Fibroblast of skin of back (primary cell): ENCODE results near the gene PPFIA3.
"Not testable (repeated sequence)": the region's sequence is repeated elsewhere in the genome, so short reads cannot be mapped to it uniquely, and the experiment has no call there.

Source experiments
- DNase-seq: peaks from one replicate; pipeline ENCODE4 v3.0.0-alpha.2; 2013

Gene PPFIA3

GRCh38 chr19:49125025-49125731 is 5.8 kb downstream of the PPFIA3 start:
- no peak for DNase-seq

GRCh38 chr19:49126575-49126974 is 7.2 kb downstream of the PPFIA3 start:
- no peak for DNase-seq

- not testable (repeated sequence) for DNase-seq
These were observed 7.9 kb downstream of the PPFIA3 start for GRCh38 chr19:49127225-49127624.

GRCh38 chr19:49127674-49128544 is 8.6 kb downstream of the PPFIA3 start:
- DNase-seq = peak; percentile 96

DNA sequence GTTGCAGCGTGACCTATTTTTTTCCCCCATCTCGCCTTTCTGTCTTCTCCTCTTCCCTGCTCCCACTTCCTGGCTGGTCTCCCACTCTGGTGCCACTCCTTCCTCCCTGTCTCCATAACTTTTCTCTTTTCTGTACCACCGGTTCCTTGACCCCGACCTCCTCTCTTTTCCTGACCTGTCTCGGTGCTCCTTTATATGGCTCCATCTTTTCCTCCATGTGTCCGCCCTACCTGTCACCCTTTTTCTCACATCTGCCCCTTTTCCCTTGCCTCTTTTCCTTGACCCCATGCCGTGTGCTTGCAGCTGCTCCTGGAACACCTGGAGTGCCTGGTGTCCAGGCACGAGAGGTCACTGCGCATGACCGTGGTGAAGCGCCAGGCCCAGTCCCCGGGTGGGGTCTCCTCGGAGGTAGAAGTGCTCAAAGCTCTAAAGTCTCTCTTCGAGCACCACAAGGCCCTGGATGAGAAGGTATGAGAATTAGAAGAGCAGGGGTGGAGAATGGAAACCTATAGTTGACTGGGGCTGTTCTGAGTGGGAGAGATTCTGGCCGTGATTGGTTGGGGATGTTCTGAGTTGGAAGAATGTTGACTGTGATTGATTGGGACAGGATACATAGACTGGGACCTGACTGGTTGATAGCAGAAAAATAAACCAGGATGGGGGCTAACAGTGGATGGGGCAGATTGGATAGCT is 9.3 kb downstream of the PPFIA3 start:
- DNase-seq = peak; percentile 13

- peak; percentile 30 for DNase-seq
These were observed 9.9 kb downstream of the PPFIA3 start for GRCh38 chr19:49129238-49129583.

DNA sequence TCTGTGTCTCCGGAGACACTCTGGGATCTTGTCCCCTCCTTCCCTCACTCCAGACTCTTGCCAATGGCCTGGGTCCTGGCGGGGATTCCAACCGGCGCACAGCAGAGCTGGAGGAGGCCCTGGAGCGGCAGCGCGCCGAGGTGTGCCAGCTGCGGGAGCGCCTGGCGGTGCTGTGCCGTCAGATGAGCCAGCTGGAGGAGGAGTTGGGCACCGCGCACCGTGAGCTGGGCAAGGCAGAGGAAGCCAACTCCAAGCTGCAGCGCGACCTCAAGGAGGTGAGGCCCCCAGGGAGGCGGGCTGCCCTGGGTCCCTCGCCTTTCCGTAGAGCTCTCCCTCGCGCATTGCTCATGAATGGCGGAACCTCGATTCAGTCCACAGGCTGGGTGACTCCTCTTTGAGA is 11.0 kb downstream of the PPFIA3 start:
- no peak for DNase-seq

- no peak for DNase-seq
These were observed 13.7 kb downstream of the PPFIA3 start for GRCh38 chr19:49132974-49133609.

DNA sequence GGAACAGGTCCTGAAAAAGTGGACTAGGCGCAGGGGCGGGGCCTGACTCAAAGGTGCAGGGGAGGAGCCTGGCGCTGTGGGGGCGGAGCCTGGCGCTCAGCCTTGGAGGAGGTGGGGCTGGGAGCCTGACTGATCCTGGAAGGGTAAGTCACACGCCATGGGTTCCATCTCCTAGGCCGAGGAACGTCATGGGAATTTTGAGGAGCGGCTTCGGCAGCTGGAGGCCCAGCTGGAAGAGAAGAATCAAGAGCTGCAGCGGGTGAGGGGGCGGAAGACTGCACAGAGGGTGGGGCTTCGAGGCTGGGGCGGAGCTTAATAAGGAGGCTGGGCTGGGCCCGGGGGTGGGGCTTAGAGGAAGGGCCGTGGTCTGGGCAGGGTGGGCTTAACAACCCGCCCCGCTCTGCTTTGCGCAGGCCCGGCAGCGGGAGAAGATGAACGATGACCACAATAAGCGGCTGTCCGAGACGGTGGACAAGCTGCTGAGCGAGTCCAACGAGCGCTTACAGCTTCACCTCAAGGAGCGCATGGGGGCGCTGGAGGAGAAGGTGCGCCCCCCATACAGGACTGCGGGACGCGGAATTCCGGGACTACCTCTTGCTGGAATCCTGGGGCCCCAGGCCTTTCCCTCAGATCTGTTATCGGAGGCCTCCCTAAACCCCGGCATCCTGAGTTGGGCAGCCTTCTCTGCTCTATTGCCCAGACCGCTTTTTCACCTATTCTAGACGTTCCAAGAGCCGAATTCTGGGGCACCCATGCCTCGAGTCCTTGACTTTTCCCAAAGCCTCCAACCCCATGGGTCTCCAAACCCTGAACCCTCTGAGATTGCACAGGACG is 14.5 kb downstream of the PPFIA3 start:
- DNase-seq = no peak

- no peak for DNase-seq
These were observed 16.3 kb downstream of the PPFIA3 start for GRCh38 chr19:49135686-49136085.

- DNase-seq = no peak
These were observed 17.4 kb downstream of the PPFIA3 start for GRCh38 chr19:49136771-49137171.

- DNase-seq = no peak
These were observed 21.6 kb downstream of the PPFIA3 start for GRCh38 chr19:49140951-49141350.

DNA sequence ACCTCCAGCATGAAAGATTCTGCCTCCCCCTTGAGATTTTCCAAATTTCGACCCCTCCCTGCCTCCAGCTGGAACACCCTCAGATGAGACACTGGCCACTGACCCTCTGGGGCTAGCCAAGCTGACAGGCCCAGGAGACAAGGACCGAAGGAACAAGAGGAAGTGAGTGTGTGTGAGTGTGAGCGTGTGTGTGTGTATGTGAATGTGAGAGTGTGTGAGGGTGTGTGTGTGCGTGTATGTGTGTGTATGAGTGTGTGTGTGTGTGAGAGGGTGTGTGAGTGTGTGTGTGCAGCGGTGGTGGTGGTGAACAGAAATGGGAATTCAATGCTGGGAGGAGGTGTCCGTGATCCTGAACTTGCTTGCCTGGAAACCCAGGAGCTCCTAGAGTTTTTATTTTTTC is 22.0 kb downstream of the PPFIA3 start:
- no peak for DNase-seq

DNA sequence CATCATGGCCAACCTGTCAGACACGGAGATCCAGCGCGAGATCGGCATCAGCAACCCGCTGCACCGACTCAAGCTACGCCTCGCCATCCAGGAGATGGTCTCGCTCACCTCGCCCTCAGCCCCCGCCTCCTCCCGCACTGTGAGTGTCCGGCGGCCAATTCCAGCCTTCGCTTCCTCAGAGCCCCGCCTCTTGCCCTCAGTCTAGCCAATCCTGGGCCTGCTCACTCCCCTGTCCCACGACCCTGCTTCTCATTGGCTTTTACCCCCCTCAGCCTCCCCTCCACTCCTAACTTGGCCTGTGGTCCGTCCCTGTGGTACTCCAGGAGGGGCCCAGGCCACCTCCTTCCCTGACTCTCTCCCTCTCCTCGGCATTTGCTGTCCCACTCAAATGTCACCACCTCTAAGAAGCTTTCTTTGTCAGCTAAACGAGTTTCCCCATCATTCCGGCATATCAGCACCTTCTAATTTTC is 23.6 kb downstream of the PPFIA3 start:
- peak; percentile 95 for DNase-seq

DNA sequence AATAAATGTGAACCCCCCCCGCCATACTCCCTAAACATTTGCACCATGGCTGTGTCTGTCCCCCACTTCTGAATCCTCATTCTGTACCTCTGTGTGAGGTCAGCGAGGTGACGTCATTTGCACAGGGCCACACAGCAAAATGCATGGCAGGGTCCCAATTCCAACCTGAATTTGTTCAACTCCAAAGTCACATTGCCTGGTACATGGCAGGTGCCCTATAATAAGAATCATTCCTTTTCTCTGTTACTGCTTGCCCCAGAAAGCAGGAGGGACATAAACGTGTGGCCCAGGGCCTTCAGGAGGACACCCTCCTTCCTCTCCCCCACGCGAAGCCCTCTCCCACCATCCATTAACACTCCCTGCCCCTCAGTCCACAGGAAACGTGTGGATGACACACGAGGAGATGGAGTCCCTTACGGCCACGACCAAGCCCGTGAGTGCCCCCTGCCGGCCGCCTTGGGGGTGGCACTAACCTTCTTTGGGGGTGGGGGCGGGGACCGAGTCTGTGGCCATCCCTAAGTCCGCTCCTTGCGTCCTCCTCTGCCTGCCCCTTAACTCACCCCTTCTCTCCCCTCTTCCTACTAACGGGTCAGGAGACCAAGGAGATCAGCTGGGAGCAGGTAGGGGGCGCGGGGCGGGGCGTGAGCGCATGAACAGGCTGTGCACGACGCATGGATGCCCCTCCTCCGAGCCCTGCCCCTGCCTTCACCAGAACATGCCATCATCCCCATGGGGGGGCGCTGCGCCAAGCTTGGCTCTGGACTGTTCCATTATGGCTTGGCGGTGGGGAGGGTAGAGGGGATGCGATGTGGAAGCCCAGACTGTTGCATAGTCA is 26.4 kb downstream of the PPFIA3 start:
- peak; percentile 80 for DNase-seq

DNA sequence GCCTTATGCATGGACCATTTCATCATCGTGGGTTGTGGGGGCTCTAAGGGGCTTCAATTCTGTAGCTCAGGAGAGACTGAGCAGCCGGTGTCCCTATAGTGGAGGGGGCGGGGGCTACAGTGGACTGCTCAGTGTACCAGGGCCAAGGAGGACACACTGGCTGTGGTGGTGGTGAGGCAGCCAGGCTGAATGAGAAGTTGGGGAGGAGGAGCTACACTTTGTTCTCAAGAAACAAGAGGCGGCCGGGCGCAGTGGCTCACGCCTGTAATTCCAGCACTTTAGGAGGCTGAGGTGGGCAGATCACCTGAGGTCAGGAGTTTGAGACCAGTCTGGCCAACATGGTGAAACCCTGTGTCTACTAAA is 27.0 kb downstream of the PPFIA3 start:
- DNase-seq = not testable (repeated sequence)

GRCh38 chr19:49148044-49148682 is 28.8 kb downstream of the PPFIA3 start:
- no peak for DNase-seq

DNA sequence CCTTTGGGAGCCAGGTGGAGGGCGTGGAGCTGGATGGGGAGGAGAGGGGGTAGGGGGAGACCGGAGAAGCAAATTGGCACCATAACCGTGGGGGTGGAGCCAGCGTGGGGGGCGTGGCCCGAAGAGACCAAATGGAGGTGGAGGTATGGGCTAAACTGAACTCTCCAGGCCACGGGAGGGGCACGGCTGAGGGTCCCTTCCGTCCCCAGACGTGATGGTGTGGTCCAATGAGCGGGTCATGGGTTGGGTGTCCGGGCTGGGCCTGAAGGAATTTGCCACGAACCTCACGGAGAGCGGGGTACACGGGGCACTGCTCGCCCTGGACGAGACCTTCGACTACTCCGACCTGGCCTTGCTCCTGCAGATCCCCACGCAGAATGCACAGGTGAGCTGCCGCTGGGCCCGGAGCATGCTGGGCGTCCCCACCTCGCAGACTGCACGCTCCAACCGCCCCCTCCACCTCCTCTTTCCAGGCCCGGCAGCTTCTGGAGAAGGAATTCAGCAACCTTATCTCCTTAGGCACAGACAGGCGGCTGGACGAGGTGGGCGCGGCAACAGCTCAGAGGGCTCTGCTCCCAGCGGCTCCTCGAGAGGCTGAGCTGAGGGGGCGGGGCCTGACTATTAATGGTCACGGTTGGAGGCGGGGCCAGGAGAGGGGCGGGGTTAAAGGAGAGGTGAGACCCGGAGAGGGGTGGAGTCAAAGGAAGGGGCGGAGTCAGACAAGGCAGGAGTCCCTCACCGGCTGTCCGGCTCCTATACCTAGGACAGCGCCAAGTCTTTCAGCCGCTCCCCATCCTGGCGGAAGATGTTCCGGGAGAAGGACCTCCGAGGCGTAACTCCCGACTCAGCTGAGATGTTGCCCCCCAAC is 29.7 kb downstream of the PPFIA3 start:
- DNase-seq = peak; percentile 93

DNA sequence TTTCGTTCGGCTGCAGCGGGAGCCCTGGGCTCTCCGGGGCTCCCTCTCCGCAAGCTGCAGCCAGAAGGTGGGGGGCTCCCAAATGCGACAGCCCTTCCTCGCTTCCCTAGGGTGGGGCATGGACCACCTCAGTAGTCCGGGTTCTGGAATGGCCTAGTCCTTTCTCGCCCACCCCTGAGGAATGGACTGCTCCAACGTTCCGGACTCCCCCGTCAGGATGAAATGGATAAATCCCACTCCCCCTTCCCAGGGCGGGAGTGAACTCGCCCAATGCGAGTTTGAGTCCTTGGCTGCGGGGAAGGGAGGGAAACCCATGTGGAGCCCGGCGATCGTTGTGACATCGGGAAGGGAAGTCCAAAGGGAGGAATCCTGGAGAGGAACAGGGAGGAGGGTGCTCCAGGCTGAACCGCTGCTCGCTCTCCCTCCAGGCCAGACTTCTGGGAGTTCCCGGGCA is 30.3 kb downstream of the PPFIA3 start:
- peak; percentile 90 for DNase-seq
